SK-N-MC (cell line): Measurements from ENCODE around the gene SLC35G6.

ENCODE experiments used
- EZH2 ChIP-seq: fragments of 200-600 bp; sonication (generic); IDR thresholded peaks from one replicate; pipeline ENCODE4 v1.6.1; 2017; ENCODE audit warnings: antibody characterized with exemption
- POLR2AphosphoS5 ChIP-seq: IDR thresholded peaks from 2 replicates; pipeline ENCODE4 v1.6.1; 2012; ENCODE audit warnings: mild to moderate bottlenecking, low read depth, low read length, borderline replicate concordance

DNA sequence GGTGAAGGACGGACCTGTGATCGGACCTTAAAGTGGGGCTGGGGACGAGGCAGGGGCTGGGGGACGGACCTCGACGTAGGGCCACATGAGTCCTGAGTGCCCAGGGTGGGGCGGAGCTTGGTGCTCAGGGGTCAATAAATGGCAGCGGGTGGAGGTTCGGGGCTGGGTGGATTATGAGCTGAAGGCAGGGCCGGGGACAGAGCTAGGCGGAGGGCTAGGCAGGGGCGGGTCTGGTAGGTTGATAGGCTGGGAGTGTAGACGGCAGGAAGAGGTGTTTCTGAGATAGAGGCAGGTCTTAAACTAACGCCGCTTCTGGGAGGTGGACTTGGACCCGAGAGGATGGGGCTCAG, 35.7 kb upstream of the SLC35G6 start:
- TF ChIP-seq EZH2 (no peak), POLR2AphosphoS5 (no peak)
